ENCODE measurements around the gene GSTA1.
"Not testable (repeated sequence)": the region's sequence is repeated elsewhere in the genome, so short reads cannot be mapped to it uniquely, and the experiment has no call there.

DNA sequence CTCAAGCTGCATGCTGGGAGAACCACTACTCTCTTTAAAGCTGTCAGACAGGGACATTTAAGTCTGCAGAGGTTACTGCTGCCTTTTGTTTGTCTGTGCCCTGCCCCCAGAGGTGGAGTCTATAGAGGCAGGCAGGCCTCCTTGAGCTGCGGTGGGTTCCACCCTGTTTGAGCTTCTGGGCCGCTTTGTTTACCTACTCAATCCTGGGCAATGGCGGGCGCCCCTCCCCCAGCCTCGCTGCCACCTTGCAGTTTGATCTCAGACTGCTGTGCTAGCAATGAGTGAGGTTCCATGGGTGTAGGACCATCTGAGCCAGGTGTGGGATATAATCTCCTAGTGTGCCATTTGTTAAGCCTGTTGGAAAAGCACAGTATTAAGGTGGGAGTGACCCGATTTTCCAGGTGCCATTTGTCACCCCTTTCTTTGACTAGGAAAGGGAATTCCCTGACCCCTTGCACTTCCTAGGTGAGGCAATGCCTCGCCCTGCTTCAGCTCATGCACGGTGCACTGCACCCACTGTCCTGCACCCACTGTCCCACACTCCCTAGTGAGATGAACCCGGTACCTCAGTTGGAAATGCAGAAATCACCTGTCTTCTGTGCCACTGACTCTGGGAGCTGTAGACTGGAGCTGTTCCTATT, 26.8 kb downstream of the GSTA1 start:
- TF ChIP-seq, protein P1, sequence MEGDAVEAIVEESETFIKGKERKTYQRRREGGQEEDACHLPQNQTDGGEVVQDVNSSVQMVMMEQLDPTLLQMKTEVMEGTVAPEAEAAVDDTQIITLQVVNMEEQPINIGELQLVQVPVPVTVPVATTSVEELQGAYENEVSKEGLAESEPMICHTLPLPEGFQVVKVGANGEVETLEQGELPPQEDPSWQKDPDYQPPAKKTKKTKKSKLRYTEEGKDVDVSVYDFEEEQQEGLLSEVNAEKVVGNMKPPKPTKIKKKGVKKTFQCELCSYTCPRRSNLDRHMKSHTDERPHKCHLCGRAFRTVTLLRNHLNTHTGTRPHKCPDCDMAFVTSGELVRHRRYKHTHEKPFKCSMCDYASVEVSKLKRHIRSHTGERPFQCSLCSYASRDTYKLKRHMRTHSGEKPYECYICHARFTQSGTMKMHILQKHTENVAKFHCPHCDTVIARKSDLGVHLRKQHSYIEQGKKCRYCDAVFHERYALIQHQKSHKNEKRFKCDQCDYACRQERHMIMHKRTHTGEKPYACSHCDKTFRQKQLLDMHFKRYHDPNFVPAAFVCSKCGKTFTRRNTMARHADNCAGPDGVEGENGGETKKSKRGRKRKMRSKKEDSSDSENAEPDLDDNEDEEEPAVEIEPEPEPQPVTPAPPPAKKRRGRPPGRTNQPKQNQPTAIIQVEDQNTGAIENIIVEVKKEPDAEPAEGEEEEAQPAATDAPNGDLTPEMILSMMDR (IDR thresholded peaks at IDR 0.05): not testable (repeated sequence)
- not testable (repeated sequence) for TF ChIP-seq ZFX (IDR thresholded peaks at IDR 0.05; ENCODE audit: borderline replicate concordance)
